HuH-7 (cell line): Measurements from ENCODE around the gene DAAM1.

Experiments
- DNase-seq: peaks from one replicate; pipeline ENCODE4 v3.0.0; 2011; ENCODE audit warnings: low spot score

Gene DAAM1

GRCh38 chr14:59187802-59188460 lies 536 bp upstream of the DAAM1 start:
- DNase-seq: no peak

GRCh38 chr14:59189091-59189785 lies 771 bp downstream of the DAAM1 start:
- no peak for DNase-seq

- DNase-seq: peak; percentile 90
Observed at GRCh38 chr14:59189786-59190368, 1.4 kb downstream of the DAAM1 start.

- DNase-seq: peak; percentile 52
Observed at GRCh38 chr14:59190372-59190771, 1.9 kb downstream of the DAAM1 start.

- no peak for DNase-seq
Observed at GRCh38 chr14:59195912-59196311, 7.4 kb downstream of the DAAM1 start.

- DNase-seq: no peak
Observed at GRCh38 chr14:59197695-59198262, 9.3 kb downstream of the DAAM1 start.

- no peak for DNase-seq
Observed at GRCh38 chr14:59199205-59199604, 10.7 kb downstream of the DAAM1 start.

GRCh38 chr14:59199614-59200013 lies 11.1 kb downstream of the DAAM1 start:
- no peak for DNase-seq

GRCh38 chr14:59200195-59200594 lies 11.7 kb downstream of the DAAM1 start:
- DNase-seq: no peak

- no peak for DNase-seq
Observed at GRCh38 chr14:59202031-59202430, 13.6 kb downstream of the DAAM1 start.

GRCh38 chr14:59204305-59204704 lies 15.8 kb downstream of the DAAM1 start:
- DNase-seq: no peak

- no peak for DNase-seq
Observed at GRCh38 chr14:59206892-59207291, 18.4 kb downstream of the DAAM1 start.

GRCh38 chr14:59207506-59207933 lies 19.1 kb downstream of the DAAM1 start:
- DNase-seq: no peak

GRCh38 chr14:59208224-59208814 lies 19.9 kb downstream of the DAAM1 start:
- no peak for DNase-seq

- DNase-seq: no peak
Observed at GRCh38 chr14:59208954-59209353, 20.5 kb downstream of the DAAM1 start.

- DNase-seq: no peak
Observed at GRCh38 chr14:59210621-59211020, 22.2 kb downstream of the DAAM1 start.

- no peak for DNase-seq
Observed at GRCh38 chr14:59213368-59214315, 25.2 kb downstream of the DAAM1 start.

GRCh38 chr14:59214702-59215302 lies 26.3 kb downstream of the DAAM1 start:
- DNase-seq: no peak

GRCh38 chr14:59215322-59215721 lies 26.9 kb downstream of the DAAM1 start:
- no peak for DNase-seq

- no peak for DNase-seq
Observed at GRCh38 chr14:59215757-59216156, 27.3 kb downstream of the DAAM1 start.

- DNase-seq: no peak
Observed at GRCh38 chr14:59217011-59217410, 28.5 kb downstream of the DAAM1 start.
